HL-60/S4 treated with phorbol 12-myristate 13-acetate at 8.2 ng/mL for 4 days and 3 days (cell line): ENCODE measurements around the gene MCTP2.
"Not testable (repeated sequence)": the region's sequence is repeated elsewhere in the genome, so short reads cannot be mapped to it uniquely, and the experiment has no call there.

Experiments
- in situ Hi-C: fragments of 300-500 bp; cut with MboI; formaldehyde crosslinking; loops from 2 replicates; pipeline ENCODE4 v1.15.0; 2022; ENCODE audit warnings: low sequenced_read_pairs

MCTP2 gene

GRCh38 chr15:94445566-94446160 is 214.3 kb downstream of the MCTP2 start:
- in situ Hi-C loops, result no loop called here

GRCh38 chr15:94446441-94446840 is 215.1 kb downstream of the MCTP2 start:
- in situ Hi-C loops, result no loop called here

GRCh38 chr15:94451466-94451865 is 220.1 kb downstream of the MCTP2 start:
- in situ Hi-C loops, result no loop called here

GRCh38 chr15:94453227-94453988 is 222.0 kb downstream of the MCTP2 start:
- in situ Hi-C loops, result no loop called here

- in situ Hi-C loops, result no loop called here
Observed at GRCh38 chr15:94455297-94455696, 223.9 kb downstream of the MCTP2 start.

GRCh38 chr15:94456226-94456625 is 224.9 kb downstream of the MCTP2 start:
- in situ Hi-C loops, result no loop called here

GRCh38 chr15:94457661-94458060 is 226.3 kb downstream of the MCTP2 start:
- in situ Hi-C loops, result no loop called here

- in situ Hi-C loops, result no loop called here
Observed at GRCh38 chr15:94460624-94461023, 229.3 kb downstream of the MCTP2 start.

- in situ Hi-C loops, result no loop called here
Observed at GRCh38 chr15:94467034-94467433, 235.7 kb downstream of the MCTP2 start.

GRCh38 chr15:94470492-94470891 is 239.1 kb downstream of the MCTP2 start:
- in situ Hi-C loops, result no loop called here

- in situ Hi-C loops, result no loop called here
Observed at GRCh38 chr15:94476686-94477085, 245.3 kb downstream of the MCTP2 start.

GRCh38 chr15:94477913-94478553 is 246.7 kb downstream of the MCTP2 start:
- in situ Hi-C loops, result no loop called here

- in situ Hi-C loops, result no loop called here
Observed at GRCh38 chr15:94478763-94479162, 247.4 kb downstream of the MCTP2 start.

- in situ Hi-C loops, result no loop called here
Observed at GRCh38 chr15:94480289-94480834, 249.0 kb downstream of the MCTP2 start.

- in situ Hi-C loops, result no loop called here
Observed at GRCh38 chr15:94485148-94485719, 253.9 kb downstream of the MCTP2 start.

GRCh38 chr15:94487635-94488034 is 256.3 kb downstream of the MCTP2 start:
- in situ Hi-C loops, result no loop called here

- in situ Hi-C loops, result no loop called here
Observed at GRCh38 chr15:94493176-94493575, 261.8 kb downstream of the MCTP2 start.

GRCh38 chr15:94493586-94493985 is 262.2 kb downstream of the MCTP2 start:
- in situ Hi-C loops, result not testable (repeated sequence)

- in situ Hi-C loops, result no loop called here
Observed at GRCh38 chr15:94494732-94495131, 263.4 kb downstream of the MCTP2 start.

- in situ Hi-C loops, result no loop called here
Observed at GRCh38 chr15:94503293-94503692, 271.9 kb downstream of the MCTP2 start.

- in situ Hi-C loops, result no loop called here
Observed at GRCh38 chr15:94509259-94509658, 277.9 kb downstream of the MCTP2 start.
